Activated CD8-positive, alpha-beta memory T cell treated with anti-CD3 and anti-CD28 coated beads for 48 hours (primary cell): ENCODE data around the gene RAP1GAP2.

Experiments
- DNase-seq, 3 experiments: peaks; one replicate each; pipeline ENCODE4 v3.0.0-alpha.2; 2020; ENCODE audit warnings: low read depth in 2 of 3, low spot score in 2 of 3

The RAP1GAP2 gene

DNA sequence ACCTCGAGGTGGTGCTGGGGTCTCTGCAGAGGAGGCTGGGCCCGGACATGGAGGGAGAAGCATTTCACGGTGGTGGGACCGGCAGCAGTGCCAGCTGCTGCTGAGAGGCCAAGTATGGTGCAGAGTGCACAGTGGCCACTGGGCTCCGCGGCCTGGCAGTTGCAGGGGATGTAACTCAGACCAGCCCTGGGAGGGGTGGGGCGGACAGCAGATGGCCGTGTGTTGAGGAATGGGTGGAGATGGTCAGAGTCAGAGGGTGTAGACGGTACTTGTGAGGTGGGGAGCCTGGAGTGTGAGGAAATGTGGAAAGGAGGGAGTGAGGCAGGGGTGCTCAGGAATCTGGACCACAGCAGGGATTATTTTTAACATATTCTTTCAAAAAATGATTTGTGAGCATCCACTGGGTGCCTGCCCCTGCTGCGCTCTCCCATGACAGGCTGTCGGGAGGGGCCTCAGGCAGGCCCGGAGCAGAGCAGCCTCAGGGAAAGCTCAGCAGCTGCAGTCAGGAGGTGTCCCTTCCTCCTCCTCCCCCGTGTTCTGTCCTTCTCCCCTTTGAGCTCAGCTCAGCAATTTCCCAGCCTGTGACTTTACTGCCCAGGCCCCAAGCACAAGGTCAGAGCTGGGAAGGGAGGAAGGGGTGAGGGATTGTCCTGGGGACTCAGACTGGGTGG, 113.1 kb downstream of the RAP1GAP2 start:
- no peak for DNase-seq

DNA sequence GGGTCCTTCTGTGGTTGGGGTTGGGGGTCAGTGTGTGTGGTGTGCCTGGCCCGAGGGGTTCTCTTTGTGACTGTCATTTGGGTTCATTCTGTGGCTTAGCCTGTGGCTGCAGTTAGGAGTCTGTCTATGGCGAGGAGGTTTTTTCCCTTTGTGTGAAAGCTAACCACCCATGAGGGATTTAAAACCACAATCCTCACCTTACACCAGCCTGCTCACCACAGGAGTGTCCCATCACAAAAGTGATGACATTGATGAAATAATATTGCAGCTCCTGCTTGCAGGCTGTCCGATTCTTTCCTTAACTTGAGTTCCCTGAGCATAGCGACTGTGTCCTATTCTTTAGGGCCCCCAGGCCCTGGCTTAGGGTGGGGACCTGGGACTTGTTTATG, 113.6 kb downstream of the RAP1GAP2 start:
- no peak for DNase-seq

DNA sequence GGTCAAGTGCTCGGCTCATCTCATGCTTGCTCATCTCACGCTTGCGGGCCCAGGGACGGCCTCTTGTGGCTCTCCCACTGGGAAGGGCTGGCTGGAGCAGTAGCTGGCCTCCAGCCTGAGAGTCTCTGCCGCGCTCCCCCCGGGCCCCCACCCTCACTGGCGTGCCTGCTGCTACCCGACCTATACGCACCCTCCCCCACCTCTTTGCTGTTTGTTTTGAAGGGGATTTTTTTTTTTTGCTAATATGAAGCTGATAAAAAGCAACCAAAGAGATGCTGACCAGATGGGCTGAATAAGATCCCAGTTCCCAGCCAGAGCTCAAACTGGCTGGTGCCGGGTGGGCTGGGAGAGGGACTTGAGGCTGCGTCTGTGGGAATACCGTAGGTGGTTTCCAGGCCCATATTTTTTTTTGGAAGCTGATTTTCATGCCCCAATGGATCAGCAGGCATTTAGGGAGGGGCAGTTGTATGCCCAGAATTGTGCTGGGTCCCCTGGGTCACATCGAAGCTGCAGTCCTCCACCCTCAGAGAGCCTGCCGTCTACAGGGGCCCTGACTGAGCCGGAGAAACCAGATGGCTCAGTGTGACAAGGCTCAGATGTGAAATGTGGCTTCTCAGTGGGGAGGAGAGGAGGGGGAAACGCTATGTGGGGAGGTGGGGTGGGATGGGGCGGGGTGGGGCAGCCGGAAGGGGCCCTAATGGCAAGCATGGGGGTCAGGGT, 115.0 kb downstream of the RAP1GAP2 start:
- no peak for DNase-seq

DNA sequence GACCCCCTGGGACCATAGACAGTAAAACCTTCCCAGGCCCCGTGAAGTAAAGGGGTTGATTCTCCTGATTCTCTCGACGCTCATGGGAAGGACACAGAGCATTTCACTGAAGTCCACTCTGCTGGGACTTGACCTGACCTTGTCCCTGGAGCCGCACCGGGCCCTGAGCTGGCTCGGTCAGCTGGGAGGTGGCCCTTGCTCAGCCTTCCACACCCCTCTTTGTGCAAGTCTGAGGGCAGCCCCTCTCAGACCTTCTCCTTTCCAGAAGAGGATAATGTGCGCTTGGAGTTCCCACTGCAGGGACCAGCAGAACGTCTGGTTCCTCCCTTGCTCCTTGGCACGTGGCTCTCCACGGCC, 115.5 kb downstream of the RAP1GAP2 start:
- no peak for DNase-seq

DNA sequence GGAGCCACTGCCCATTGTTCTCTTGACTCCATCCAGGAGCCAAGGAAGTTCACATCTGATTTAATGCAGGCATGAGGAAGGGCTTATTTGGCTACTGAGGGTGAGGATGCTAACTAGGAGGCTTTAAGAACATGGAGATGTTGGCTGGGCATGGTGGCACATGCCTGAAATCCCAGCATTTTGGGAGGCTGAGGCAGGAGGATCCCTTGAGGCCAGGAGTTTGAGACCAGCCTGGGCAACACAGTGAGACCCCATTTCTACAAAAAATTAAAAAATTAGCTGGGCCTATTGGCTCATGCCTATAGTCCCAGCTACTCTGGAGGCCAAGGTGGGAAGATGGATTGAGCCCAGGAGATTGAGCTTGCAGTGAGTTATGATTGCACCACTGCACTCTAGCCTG, 116.5 kb downstream of the RAP1GAP2 start:
- no peak for DNase-seq

DNA sequence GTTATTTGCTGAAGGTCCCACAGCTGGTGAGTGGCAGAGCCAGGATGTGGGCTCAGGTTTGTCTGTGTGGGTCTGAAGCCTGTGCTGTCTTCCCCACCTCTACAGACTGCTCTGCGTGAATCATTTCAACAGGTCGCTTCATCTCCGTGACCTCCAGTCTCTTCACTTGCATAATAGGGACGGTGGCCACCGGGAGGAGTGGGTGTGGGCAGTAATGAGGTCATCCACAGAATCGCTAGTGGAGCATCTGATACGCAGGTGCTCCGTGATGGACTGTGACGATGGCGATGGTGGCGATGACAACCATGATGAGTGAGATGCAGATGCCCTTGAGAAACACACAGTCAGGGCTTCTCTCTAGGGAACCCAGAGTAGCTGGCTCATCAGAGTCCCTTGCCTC, 120.2 kb downstream of the RAP1GAP2 start:
- DNase-seq = no peak

DNA sequence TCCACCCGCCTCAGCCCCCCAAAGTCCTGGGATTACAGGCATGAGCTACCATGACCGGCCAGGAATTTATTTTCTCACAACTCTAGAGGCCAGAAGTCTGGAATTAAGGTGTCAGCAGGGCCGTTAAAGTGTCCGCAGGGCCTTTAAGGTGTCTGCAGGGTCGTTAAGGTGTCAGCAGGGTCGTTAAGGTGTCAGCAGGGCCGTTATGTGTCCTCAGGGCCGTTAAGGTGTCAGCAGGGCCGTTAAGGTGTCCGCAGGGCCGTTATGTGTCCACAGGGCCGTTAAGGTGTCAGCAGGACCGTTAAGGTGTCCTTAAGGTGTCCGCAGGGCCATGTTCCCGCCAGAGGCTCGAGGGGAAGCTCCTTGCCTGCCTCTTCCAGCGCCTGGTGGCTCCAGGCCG, 125.2 kb downstream of the RAP1GAP2 start:
- no peak for DNase-seq

DNA sequence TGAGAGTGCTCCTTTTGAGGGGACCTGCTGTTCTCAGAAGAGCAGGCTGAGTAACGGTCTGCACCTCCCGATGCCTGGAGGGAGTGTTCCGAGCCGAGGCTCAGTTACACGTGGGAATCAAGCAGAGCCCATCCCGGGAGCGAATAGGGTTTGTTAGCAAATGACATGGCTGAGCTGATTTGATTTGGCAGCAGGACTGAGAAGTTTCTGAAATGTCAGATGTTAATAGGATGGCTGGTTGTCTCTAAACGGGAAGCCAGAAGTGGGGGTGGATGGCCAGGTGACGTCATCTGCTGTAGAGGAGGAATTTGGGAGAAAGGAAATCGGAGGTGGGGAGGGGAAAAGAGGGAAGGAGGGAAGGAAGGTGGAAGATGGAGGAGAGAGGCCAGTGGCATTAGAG, 128.0 kb downstream of the RAP1GAP2 start:
- no peak for DNase-seq

DNA sequence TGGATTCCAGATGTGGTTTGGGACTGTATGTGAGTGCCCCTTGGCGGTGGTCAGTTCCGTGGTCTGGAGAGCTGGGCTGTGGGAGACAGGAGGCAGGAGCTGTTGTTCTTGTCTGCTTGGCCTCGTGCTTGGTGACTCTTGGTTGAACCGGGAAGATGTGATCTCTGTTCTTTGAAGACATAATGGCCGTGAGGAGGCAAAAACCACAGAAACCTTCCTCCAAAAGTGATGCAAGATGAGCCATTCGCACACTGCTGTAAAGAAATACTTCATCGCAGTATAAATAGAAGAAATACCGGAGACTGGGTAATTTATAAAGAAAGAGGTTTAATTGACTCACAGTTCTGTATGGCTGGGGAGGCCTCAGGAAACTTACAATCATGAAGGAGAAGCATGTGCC, 128.8 kb downstream of the RAP1GAP2 start:
- no peak for DNase-seq

DNA sequence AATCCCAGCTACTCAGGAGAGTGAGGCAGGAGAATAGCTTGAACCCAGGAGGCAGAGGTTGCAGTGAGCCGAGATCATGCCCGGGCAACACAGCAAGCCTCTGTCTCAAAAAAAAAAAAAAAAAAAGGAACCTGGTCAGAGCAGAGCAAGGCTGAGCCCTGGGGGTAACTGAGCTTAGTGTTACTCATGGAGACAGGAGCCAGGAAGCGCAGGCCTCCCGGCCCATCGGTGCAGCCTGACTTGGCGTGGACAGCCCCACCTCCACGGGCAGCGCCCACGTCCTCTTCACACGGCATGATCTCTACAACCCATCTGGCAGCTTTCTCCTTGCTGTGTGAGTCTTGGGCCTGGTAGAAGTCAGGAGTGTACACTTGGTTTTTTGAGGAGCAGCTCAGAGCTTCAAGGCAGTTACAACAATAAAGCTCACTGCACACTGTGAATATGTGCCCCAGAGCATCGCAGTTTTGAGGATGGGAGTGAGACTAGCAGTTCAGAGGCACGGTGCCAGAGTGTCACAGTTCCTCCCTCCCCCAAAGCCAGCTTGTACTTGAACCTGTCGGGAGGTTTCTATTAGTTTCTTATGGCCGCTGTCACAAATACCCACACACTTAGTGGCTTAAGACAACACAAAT, 129.9 kb downstream of the RAP1GAP2 start:
- DNase-seq = no peak

DNA sequence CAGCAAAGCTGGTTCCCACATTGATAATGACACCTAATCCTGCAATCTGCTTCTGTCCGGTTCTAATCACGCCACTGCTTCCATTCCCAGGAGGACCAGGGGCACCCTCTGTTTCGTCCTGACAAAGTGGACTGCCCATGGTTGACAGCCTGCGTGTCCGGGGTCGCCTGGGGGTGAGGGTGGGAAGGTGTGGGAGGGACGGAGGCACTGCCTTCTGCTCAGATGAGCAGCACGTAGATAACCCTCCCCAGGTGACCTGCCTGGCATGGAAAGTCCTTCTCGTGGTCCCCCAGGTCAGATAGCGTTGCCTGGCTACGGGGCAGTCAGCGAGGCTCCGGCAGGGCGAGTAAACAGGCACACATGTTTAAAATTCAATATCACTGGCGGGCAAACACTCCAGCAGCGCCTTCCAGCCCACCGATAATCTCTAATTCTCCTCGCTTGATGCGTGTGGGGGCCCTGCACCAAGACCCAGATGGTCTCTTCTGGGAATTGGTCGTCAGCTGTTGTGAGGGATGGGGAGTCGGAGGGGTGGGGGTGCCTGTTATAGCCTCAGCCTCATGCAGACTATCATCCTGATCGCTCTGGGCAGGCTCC, 132.2 kb downstream of the RAP1GAP2 start:
- DNase-seq = no peak

DNA sequence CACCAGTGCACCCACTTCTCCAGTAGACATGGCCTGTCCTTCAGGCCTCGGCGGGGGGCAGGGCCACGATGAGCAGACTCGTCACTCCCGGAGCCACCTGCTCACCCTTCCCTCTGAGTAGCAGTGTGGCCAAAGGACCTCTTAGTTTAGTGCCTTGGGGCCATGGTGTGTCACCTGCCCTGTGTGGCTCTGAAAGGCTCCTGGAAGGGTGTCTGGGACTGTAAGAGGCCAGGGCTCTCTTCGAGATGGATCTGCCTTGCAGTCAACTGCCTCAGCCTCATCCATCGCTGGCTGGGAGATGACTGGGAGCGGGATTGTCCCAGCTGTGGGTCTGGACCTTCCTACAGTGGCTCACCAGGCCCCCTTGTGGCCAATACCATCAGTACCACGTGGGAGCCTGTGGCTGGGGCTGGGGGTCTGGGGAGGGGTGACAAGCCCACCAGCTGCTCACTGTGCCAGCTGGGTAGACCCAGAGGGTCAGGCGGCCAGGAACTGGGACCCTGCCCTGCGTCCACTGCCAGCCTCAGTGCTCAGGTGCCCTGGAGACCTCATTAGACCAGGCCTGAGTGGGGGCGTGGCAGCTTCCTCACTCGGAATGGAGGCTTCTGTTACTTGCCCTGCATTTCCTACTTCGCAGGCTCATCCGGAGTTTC, 133.8 kb downstream of the RAP1GAP2 start:
- no peak for DNase-seq

DNA sequence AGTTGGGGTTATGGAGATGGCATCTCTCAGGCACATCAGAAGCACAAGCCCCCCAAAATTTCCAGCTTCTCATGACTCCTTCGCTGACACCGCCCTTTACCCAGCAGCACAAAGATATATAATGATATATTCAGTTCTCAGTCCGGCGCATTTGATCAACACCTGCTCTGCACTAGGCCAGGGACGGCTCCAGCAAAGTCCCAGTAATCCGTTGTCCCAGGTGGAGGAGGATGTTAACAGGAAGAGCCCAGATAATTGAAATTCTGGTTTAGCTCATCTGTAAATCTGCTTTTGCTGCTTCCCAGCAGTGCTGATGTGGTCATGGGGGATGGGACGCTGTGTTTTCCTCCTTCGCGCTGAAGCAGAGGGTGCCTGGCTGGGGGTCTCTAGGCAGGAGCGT, 135.6 kb downstream of the RAP1GAP2 start:
- no peak for DNase-seq

DNA sequence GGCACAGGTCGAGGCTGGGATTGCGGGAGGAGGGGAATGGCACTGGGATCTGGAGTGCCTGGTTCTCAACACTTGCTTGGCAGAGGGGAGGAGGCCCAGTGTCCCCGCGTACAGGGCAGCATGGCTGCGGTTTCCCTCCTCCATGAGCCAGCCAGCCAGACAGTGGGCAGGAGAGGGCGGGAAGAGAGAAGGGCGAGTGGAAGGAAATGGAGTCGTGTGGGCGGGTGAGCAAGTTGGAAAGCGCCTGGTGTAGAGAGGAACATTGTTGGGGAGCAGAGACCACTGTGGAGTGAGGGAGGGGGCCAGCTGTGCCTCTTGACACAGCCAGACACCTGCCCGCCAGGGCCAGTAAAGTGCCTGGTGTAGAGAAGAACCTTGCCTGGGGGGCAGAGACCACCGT, 136.7 kb downstream of the RAP1GAP2 start:
- no peak for DNase-seq

DNA sequence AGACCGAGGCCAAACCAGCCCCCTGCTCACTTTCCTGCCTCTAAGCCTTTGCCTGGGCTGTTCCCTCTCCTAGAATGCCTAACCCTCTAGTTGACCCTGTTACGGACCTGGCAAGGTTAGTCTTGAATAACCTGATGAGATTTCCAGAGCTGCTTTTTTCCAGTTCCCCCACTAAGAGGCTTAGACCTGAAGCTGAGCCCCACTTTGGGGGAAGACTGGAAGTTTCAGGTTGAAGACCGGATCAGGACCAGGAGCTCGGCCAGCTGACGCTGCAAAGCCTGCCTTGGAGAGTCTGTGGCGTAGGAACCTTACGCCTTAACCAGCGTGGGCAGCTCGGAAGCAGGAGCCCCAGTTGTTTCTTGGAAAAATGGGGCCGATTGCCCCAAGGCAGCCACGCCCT, 137.4 kb downstream of the RAP1GAP2 start:
- DNase-seq = no peak

DNA sequence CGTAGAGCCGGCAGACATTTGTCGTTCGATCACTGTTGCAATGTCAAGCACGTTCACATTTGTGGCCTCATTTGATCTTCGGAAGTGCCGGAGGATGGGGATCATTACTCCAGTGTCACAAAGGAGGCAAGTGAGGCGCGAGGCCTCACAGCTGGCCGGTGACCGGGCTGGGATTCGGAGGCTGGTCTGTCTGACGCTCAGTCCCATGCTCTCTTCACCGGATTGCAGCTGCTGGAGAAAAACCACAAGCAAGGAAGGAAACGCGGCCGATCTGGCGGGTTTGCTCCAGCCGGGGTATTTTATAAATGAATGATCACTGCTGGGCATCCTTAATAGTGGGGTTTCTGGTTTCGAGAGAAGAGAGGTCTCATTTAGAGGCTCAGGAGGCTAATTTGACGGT, 139.4 kb downstream of the RAP1GAP2 start:
- DNase-seq = no peak

DNA sequence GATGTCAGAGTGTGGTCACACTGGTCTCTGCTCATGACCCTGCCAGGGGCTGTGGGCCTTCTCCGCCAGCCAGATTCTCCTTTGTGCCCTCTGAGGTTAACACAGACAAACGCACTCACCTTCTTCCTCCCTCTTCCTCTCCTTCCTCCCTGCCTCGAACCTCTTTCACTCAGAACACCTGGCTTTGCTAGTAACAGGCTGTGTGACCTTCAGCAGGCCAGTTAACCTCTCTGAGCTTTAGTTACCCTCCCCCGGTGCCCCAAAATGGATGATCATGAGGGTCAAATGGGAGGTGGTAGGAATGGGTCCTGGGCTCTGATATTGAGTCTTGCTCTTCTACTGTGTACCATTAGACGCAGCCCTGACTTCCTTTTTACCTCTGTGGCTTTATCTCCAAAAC, 140.1 kb downstream of the RAP1GAP2 start:
- DNase-seq = no peak

DNA sequence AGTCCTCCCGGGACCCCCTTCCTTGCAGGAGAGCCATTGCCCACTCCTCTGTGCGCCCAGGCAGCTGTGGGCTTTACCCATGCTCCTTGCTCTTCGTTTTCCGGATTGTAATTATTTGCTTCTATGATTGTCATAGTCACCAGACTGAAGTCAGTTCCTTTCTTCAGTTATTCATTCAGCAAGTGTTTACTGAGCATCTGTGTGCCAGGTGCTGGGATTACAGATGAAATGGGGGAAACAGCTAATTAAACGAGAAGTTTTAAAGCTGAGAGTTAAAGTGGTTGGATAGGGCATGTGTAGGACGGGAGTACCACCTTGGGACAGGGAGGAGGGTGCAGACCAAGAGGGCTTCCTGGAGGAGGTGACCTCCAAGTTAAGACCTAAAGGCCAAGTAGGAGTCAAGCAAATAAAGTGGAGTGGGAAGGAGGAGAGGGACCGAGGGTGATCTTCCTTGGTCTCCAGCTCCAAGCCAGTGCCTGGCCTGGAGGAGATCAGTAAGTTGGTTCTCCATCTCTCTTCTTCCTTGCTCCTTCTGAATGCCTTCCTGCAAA, 140.6 kb downstream of the RAP1GAP2 start:
- DNase-seq = no peak

DNA sequence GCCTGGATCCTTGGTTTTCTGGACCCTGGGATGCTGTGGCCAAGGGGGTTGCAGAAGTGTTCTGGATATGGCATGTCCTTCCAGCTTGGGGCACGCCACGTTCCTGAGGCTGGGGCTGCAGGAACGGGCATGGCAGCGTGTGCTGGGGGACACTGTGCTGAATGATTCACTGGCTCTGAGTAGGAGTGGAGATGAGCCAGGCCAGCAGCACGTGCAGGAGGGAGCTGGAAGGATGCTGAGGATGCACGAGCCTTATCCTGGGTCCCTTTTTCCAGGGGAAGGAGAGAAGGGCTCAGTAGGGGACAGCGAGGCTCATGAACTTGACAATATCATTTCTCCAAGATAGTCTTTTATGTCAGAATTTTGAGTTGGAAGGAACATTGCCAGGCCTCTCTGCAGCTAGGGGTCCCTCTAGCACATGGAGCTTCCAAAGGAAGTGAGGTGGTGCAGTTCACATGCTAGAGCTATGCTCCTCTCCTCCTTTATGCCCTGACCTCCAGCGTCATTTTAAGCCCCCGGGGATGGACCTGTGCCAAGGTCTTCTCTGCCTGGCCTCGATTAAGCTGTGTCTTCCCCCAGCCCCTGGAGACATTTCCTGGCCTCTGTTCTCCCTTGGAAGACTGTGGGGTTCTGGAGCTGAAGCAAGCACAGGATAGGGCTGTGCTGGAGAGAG, 141.2 kb downstream of the RAP1GAP2 start:
- no peak for DNase-seq

DNA sequence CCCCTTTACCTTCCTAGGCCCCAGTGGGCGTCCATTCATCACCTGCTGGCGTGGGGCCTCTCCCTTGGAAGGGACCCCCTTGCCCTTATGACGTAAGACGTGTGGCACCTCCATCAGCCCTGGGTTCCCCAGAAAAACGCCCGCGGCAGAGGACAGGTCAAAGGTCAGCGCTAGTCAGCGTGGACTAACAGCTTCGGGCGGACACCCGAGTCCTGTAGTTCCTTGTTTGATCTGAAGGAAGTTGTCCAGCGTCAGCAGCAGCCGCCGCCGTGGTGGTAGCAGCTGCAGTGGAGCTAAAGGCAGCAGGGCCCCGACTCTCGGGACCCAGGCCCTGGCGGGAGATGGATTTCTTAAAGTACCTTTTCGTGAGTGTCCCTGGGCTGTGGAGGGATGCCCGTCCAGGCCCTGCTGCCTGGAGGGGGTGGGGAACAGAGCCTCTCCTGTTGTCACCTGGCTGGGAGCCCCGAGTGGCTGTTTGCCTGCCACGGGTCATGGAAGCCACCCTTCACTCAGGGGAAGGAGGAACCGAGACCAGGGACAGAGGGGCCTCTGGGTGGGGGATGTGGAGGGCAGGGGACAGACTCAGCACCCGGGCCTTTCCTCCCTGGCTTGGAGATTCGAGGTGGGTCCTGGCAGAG, 143.6 kb downstream of the RAP1GAP2 start:
- DNase-seq = no peak
